ENCODE measurements around the gene MTG2. TPM values are rescaled to one million over a fixed set of nuclear protein-coding genes. Genes with fewer than 3 reads are reported as not detected.

Gene MTG2
- total and polyA plus RNA-seq, 2 of the 13 experiments (the other 11 are each of a cell fraction or from before 2014, with no cell fraction given) = 20.4 to 37.8 TPM

- TF ChIP-seq SNAPC4 (CRISPR knock-in tag; IDR thresholded peaks at IDR 0.05) = no peak
- no peak for TF ChIP-seq PRDM10 (CRISPR knock-in tag; IDR thresholded peaks at IDR 0.05; ENCODE audit: low read depth)
- no peak for TF ChIP-seq ZNF430 (CRISPR knock-in tag; IDR thresholded peaks at IDR 0.05)
- no peak for TF ChIP-seq MTF1 (CRISPR knock-in tag; IDR thresholded peaks at IDR 0.05)
- no peak for TF ChIP-seq ZNF562 (CRISPR knock-in tag; IDR thresholded peaks at IDR 0.05; ENCODE audit: borderline replicate concordance)
- TF ChIP-seq, protein P1, sequence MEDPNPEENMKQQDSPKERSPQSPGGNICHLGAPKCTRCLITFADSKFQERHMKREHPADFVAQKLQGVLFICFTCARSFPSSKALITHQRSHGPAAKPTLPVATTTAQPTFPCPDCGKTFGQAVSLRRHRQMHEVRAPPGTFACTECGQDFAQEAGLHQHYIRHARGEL (CRISPR knock-in tag; IDR thresholded peaks at IDR 0.05) = no peak
- no peak for TF ChIP-seq CREM (IDR thresholded peaks at IDR 0.05)
- TF ChIP-seq CREM (CRISPR knock-in tag; IDR thresholded peaks at IDR 0.05) = no peak
- no peak for TF ChIP-seq SMARCC2 (IDR thresholded peaks at IDR 0.05)
- TF ChIP-seq, protein P2, sequence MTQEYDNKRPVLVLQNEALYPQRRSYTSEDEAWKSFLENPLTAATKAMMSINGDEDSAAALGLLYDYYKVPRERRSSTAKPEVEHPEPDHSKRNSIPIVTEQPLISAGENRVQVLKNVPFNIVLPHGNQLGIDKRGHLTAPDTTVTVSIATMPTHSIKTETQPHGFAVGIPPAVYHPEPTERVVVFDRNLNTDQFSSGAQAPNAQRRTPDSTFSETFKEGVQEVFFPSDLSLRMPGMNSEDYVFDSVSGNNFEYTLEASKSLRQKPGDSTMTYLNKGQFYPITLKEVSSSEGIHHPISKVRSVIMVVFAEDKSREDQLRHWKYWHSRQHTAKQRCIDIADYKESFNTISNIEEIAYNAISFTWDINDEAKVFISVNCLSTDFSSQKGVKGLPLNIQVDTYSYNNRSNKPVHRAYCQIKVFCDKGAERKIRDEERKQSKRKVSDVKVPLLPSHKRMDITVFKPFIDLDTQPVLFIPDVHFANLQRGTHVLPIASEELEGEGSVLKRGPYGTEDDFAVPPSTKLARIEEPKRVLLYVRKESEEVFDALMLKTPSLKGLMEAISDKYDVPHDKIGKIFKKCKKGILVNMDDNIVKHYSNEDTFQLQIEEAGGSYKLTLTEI (CRISPR knock-in tag; conservative IDR thresholded peaks at IDR 0.05) = no peak
- TF ChIP-seq, protein P3, sequence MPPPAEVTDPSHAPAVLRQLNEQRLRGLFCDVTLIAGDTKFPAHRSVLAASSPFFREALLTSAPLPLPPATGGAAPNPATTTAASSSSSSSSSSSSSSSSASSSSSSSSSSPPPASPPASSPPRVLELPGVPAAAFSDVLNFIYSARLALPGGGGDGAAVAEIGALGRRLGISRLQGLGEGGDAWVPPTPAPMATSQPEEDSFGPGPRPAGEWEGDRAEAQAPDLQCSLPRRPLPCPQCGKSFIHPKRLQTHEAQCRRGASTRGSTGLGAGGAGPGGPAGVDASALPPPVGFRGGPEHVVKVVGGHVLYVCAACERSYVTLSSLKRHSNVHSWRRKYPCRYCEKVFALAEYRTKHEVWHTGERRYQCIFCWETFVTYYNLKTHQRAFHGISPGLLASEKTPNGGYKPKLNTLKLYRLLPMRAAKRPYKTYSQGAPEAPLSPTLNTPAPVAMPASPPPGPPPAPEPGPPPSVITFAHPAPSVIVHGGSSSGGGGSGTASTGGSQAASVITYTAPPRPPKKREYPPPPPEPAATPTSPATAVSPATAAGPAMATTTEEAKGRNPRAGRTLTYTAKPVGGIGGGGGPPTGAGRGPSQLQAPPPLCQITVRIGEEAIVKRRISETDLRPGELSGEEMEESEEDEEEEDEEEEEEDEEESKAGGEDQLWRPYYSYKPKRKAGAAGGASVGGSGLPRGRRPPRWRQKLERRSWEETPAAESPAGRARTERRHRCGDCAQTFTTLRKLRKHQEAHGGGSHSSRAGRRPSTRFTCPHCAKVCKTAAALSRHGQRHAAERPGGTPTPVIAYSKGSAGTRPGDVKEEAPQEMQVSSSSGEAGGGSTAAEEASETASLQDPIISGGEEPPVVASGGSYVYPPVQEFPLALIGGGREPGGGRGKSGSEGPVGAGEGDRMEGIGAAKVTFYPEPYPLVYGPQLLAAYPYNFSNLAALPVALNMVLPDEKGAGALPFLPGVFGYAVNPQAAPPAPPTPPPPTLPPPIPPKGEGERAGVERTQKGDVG (CRISPR knock-in tag; IDR thresholded peaks at IDR 0.05; ENCODE audit: borderline replicate concordance) = no peak
- no peak for TF ChIP-seq ZNF781 (CRISPR knock-in tag; IDR thresholded peaks at IDR 0.05; ENCODE audit: borderline replicate concordance, not compliant biosample characterization)
- TF ChIP-seq ZSCAN31 (CRISPR knock-in tag; IDR thresholded peaks at IDR 0.05; ENCODE audit: low read depth) = no peak
Measured at GRCh38 chr20:62208795-62209755, 26.2 kb downstream of the MTG2 start (continued).

Measured in HepG2 (cell line).